Left ventricle myocardium inferior (tissue), 1 donor: ENCODE data around the gene CHI3L1. TPM values are rescaled to one million over a fixed set of nuclear protein-coding genes. Genes with fewer than 3 reads are reported as not detected.

Source experiments
- DNase-seq: peaks from one replicate; pipeline ENCODE4 v3.0.0-alpha.2; 2020
- H3K27ac ChIP-seq: fragments of 200-600 bp; replicated peaks from 2 replicates; pipeline ENCODE4 v1.8.0; 2021
- H3K27me3 ChIP-seq: fragments of 200-600 bp; 2 replicates; pipeline ENCODE4 v1.8.0; 2021; ENCODE audit warnings: low read depth
- H3K36me3 ChIP-seq: fragments of 200-600 bp; 2 replicates; pipeline ENCODE4 v1.8.0; 2021
- H3K4me1 ChIP-seq: fragments of 200-600 bp; 2 replicates; pipeline ENCODE4 v1.8.0; 2021
- H3K4me3 ChIP-seq: fragments of 200-600 bp; 2 replicates; pipeline ENCODE4 v1.8.0; 2021; ENCODE audit warnings: mild to moderate bottlenecking, moderate library complexity
- H3K9me3 ChIP-seq: fragments of 200-600 bp; replicated peaks from 2 replicates; pipeline ENCODE4 v1.8.0; 2021
- intact Hi-C: fragments of 100-400 bp; cut with micrococcal nuclease; formaldehyde crosslinking; loops from one replicate; pipeline ENCODE4 v1.11.0; 2022
- total RNA-seq: library from RNA; stranded (reverse); fragmentation: NEBNext Ultra II Directional; extraction: Animal tissue kit (Norgen Biotek cat#: 25700); gene quantifications from one replicate; pipeline ENCODE4 v1.2.1, GENCODE V29; 2021
- TF ChIP-seq, protein P1 (sequence below): fragments of 200-600 bp; IDR thresholded peaks from 2 replicates; pipeline ENCODE4 v1.8.0; 2021; ENCODE audit warnings: antibody characterized with exemption, mild to moderate bottlenecking, borderline replicate concordance
- donor health status: DM: no; HTN: yes; CAD: no; lungs with severe emphysema.

Gene CHI3L1
- total RNA-seq, 1 donor from 2014 or later: not detected

DNA sequence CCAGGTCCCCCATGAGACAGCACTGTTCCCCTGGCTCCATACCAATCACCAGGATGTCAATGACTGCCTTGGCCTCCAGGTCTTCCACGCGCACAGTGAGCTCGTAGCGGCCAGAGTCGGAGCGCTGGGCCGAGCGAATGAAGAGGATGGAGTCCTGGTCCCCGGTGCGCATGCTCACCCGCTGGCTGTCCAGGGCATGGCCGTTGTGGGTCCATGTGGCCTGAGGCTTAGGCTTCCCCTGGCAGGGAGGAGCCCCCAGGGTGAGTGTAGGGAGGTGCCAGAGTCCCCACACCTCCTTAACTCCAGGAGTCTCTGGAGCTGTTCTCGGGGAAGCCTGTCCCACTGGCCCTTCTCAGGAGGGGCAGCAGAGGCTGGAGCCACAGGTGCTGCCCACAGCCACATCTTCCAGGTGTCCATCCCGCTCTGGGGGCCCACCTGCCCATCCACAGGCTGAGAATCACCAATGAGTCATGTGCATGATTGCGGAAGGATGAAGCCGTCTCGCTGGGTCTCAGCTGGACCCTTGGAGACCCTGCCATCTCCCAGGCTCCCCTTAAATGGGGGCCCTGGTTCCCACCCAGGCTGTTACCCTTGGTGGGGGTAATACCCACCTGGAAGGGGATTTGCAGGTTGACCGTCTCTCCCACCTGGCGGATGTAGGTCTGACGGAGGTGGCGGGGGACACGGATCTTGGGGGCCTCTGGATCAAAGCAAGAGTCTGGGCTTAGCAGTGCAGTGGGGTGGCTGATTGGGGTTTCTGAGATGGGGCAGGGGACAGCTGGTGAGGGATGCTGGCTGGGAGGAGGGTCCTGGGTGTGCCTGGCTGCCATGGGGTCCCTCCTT, 14.9 kb downstream of the CHI3L1 start:
- Histone ChIP-seq H3K4me1 (no peaks in the 10 kb centered on the region), H3K27ac (no peak overlapping the region), H3K27me3 (peaks cover 6% of the 10 kb centered on the region), H3K9me3 (no peaks in the 10 kb centered on the region), H3K4me3 (no peak overlapping the region), H3K36me3 (no peaks in the 10 kb centered on the region)
- TF ChIP-seq, protein P1, sequence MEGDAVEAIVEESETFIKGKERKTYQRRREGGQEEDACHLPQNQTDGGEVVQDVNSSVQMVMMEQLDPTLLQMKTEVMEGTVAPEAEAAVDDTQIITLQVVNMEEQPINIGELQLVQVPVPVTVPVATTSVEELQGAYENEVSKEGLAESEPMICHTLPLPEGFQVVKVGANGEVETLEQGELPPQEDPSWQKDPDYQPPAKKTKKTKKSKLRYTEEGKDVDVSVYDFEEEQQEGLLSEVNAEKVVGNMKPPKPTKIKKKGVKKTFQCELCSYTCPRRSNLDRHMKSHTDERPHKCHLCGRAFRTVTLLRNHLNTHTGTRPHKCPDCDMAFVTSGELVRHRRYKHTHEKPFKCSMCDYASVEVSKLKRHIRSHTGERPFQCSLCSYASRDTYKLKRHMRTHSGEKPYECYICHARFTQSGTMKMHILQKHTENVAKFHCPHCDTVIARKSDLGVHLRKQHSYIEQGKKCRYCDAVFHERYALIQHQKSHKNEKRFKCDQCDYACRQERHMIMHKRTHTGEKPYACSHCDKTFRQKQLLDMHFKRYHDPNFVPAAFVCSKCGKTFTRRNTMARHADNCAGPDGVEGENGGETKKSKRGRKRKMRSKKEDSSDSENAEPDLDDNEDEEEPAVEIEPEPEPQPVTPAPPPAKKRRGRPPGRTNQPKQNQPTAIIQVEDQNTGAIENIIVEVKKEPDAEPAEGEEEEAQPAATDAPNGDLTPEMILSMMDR: no peak
- intact Hi-C loops: no loop called here
- no peak for DNase-seq

DNA sequence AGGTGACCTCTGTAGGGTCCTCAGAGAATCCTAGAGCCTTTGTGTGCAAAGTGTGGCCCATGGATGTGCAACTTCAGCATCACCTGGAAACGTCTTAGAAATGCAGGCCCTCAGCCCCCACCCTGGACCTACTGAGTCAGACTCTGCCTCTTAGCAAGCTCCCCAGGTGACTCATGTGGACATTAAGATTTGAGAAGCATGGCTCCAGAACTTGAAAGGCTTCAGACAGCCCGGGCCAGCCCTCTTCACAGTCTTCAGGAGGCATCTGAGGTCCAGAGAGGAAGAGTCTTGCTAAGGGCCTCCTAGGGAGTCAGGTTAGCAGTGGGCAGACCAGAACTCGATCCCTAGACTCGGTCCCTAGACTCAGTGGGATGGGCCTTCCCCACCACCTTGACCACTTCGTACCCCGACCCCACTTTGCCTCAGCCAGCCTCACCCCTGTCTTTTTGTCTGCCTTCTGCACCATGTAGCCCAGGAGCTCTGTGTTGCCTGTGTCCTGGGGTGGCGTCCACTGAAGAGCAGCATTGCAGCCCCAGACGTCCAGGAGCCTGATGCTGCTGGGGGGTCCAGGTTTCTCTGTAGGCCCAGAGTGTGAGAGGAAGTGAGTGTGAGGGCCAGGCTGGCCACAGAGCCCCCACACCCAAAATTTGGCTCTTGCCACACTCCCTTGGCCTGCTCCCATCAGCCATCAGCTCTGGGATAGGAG, 15.7 kb downstream of the CHI3L1 start:
- H3K4me1 ChIP-seq: no peaks in the 10 kb centered on the region
- no peaks in the 10 kb centered on the region for H3K9me3 ChIP-seq
- no peak overlapping the region for H3K4me3 ChIP-seq
- H3K36me3 ChIP-seq: peaks cover 1% of the 10 kb centered on the region
- peaks cover 6% of the 10 kb centered on the region for H3K27me3 ChIP-seq
- TF ChIP-seq, protein P1: no peak
- no peak overlapping the region for H3K27ac ChIP-seq
- DNase-seq: no peak
- intact Hi-C loops: no loop called here

DNA sequence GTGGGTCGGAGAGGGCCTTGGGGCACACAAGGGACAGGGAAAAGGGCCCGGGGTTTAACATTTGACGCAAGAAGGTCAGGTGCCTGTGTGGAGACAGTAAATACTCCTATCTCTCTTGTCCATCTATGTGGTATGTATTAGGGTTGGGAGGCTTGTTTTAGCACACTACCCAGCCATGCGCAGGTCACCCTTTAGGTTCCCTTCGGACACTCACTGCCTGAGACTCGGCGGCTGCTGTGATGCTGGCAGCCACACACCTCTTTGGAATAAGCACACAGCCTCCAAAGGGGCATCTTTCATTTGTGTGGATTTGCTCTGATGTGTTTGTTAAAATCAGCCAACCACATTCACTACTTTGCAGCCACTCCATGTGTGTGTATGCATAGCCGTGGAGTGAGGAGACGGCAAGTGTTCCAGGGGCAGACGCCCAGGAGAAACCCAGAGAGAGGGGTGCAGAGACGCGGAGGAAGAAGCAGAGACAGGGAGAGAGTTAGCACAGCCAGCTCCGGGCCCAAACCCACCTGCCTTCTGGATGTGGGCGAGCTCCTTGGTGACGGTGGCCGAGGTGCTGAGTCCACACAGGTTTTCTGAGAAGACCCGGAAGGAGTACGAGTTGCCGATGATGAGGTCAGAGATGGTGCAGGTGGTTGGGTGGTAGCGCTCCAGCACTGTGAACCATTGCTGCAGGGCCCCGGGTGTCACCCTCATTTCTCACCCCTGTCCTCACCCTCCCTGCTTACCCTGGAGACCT, 16.6 kb downstream of the CHI3L1 start:
- Histone ChIP-seq H3K4me3 (no peak overlapping the region), H3K27ac (no peak overlapping the region), H3K4me1 (no peaks in the 10 kb centered on the region), H3K9me3 (no peaks in the 10 kb centered on the region), H3K36me3 (peaks cover 3% of the 10 kb centered on the region), H3K27me3 (peaks cover 3% of the 10 kb centered on the region)
- TF ChIP-seq, protein P1: no peak
- no peak for DNase-seq
- intact Hi-C loops: no loop called here

DNA sequence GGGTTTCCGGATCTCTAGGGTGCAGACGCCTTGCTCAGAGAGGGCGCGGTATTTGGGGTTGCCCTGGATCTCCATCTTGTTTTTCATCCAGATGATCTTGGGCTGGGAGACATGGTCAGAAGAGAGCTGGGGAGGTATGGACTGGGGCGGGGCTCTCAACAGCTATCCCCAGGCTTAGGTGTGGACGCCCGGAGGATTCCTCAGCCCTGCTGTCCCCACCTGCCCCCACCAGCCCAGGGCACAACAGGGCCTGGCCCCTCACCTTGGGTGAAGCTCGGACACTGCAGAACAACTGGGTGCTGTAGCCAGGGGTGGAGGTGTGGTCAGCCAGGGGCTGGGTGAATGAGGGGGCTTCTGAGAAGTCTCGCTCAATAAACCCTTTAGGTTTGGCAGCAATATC, 17.5 kb downstream of the CHI3L1 start:
- intact Hi-C loops: no loop called here
- no peak for DNase-seq
- H3K27ac ChIP-seq: no peak overlapping the region
- H3K4me1 ChIP-seq: no peaks in the 10 kb centered on the region
- TF ChIP-seq, protein P1: no peak
- H3K27me3 ChIP-seq: no peaks in the 10 kb centered on the region
- H3K36me3 ChIP-seq: peaks cover 3% of the 10 kb centered on the region
- no peak overlapping the region for H3K4me3 ChIP-seq
- H3K9me3 ChIP-seq: no peaks in the 10 kb centered on the region

DNA sequence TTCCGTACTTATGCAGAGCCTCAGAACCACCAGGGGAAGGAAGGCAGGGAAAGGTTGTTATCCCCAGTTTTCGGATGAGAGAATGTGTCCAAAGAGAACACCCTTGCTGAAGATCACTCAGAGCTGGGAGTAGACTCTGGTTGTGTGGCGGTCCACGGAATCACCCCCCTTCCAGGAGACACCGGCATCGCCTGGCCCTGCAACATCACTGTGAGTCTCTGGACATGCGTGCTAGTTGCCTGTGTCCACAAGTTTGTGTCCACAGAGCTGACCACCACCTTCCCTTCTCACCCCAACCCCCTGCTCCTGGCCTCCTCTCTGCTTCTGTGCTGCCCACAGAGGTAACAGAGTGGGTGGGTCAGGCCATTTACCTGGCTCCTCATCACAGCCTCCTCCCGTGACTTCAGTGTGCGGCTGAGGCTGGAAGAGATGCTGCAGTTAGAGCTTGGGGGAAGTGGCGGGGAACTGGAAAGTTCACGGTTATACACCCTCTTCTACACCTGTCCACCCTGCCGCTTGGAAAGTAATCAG, 18.2 kb downstream of the CHI3L1 start:
- Histone ChIP-seq H3K4me3 (no peak overlapping the region), H3K9me3 (no peaks in the 10 kb centered on the region), H3K4me1 (no peaks in the 10 kb centered on the region), H3K27me3 (no peaks in the 10 kb centered on the region), H3K27ac (no peak overlapping the region), H3K36me3 (peaks cover 3% of the 10 kb centered on the region)
- intact Hi-C loops: no loop called here
- TF ChIP-seq, protein P1: no peak
- DNase-seq: no peak
